Measurements from ENCODE around the gene OR6N1.

DNA sequence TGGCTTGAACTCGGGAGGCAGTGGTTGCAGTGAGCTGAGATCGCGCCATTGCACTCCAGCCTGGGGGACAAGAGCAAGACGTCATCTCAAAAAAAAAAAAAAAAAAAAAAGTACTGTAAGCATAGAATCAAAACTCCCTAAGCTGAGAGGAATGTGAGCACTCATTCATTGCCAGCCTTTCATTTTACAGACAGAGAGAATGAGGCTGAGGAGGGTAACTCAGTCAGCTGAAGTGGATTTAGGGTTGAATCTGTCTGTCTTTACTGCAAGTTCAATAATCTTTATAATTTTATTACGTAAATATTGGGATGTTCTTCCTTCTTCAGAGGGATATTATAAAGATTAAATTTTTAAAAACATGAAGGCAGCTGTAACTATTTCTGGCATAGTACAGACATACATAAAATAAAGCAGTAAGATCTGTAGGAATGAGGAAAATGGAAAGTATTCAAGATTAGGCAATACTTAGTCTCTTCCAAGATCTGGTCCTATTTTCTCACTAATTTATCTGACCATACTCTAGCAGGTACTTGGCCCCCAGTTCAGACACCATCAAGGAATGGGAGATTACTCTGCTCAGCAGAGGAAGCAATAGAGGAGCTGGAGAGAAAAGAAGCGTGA is 35.0 kb upstream of the OR6N1 start:
- TF ChIP-seq TARDBP (IDR thresholded peaks at IDR 0.05): no peak
- TF ChIP-seq SMC3 (conservative IDR thresholded peaks at IDR 0.05; ENCODE audit: insufficient read depth, low read depth, low read length): no peak
- no peak for TF ChIP-seq NFE2 (IDR thresholded peaks at IDR 0.05; ENCODE audit: low read depth)
- no peak for TF ChIP-seq JUND (IDR thresholded peaks at IDR 0.05; ENCODE audit: borderline replicate concordance, low read depth, low read length)
- no peak for TF ChIP-seq JUND (tag; IDR thresholded peaks at IDR 0.05; ENCODE audit: borderline replicate concordance, low read depth, low read length)
- TF ChIP-seq, protein P1, sequence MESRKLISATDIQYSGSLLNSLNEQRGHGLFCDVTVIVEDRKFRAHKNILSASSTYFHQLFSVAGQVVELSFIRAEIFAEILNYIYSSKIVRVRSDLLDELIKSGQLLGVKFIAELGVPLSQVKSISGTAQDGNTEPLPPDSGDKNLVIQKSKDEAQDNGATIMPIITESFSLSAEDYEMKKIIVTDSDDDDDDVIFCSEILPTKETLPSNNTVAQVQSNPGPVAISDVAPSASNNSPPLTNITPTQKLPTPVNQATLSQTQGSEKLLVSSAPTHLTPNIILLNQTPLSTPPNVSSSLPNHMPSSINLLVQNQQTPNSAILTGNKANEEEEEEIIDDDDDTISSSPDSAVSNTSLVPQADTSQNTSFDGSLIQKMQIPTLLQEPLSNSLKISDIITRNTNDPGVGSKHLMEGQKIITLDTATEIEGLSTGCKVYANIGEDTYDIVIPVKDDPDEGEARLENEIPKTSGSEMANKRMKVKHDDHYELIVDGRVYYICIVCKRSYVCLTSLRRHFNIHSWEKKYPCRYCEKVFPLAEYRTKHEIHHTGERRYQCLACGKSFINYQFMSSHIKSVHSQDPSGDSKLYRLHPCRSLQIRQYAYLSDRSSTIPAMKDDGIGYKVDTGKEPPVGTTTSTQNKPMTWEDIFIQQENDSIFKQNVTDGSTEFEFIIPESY (CRISPR knock-in tag; IDR thresholded peaks at IDR 0.05): no peak
- TF ChIP-seq STAT5B (CRISPR knock-in tag; IDR thresholded peaks at IDR 0.05): no peak
- no peak for TF ChIP-seq HDAC2 (IDR thresholded peaks at IDR 0.05)

Measured in K562 (cell line).